ENCODE data around the gene AXIN1.
"Not testable (repeated sequence)": the region's sequence is repeated elsewhere in the genome, so short reads cannot be mapped to it uniquely, and the experiment has no call there.

Gene AXIN1

DNA sequence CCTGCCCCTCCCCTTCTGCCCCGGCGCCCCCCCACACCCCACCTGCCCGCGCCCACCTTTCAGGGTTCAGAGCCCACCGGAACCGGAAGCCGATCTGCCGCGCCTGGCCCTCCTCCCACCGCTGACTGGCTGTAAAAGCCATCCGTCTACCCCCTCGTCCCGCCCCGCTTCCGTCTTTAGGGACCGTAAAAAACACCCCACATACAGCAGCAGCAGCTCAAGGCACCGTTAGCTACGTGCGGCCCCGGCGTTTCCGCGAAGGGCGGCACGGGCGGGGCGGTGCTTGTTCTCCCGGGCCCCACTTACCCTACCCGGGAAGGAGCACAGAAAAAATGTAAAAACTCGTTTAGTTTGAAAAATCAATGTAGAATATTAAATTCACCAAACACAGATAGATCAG is 17.9 kb upstream of the AXIN1 start, which contains the start of gene MRPL28:
Gene MRPL28 (minus strand): TSS at position 96 of the 400 bp plus-strand sequence. CDS start 320 bp downstream, outside the sequence.
- DNase-seq: peak; percentile 87

DNA sequence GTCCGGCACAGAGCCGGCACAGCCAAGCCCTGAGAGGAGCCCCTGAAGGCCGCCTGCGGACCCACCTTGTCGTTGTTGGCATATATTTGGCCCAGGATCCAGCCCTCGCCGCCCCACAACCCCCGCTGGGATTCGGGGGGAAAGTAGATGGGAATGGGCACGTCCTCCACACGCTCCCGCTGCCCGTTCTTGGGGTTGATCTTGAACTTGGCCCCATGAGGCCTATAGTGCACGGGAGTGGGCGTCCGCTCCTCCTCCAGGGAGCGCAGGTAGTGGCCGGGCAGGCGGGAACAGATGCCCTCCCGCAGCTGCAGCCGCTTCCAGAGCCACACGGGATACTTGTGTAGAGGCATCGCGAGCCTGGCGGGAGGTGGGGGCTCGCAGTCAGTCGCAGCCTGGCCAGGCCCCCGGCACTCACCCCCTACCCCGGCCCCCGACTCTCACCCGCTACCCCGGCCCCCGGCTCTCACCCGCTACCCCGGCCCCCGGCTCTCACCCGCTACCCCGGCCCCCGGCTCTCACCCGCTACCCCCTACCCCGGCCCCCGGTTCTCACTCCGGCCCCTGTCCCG is 17.4 kb upstream of the AXIN1 start:
- no peak for DNase-seq

DNA sequence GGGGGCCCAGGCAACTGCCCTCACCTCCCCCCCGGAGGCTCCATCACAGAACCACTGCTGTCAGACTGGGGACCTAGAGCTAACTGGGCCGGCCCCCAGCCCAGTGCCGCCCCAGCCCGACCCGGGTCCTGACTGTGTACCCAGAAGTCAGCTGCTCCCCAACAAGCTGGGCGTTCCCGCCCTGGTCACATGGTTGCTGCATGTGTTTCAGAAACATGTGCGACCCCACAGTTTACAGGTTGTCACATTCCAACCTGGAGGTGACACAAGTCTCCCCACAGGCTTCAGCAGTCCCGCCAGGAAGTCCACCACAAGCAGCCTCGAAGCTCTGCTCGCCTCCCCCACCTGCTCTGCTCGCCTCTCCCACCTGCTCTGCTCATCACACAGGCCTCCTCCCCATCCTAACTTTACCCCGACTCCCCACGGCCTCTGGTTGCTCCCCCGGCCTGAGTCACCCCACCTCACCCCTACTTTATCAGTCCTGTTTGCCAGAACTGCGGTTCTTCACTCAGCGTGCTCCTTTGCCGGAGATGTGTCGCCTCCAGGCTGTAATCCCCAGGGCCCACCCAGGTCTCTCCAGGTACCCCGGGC is 16.8 kb upstream of the AXIN1 start:
- DNase-seq: no peak

DNA sequence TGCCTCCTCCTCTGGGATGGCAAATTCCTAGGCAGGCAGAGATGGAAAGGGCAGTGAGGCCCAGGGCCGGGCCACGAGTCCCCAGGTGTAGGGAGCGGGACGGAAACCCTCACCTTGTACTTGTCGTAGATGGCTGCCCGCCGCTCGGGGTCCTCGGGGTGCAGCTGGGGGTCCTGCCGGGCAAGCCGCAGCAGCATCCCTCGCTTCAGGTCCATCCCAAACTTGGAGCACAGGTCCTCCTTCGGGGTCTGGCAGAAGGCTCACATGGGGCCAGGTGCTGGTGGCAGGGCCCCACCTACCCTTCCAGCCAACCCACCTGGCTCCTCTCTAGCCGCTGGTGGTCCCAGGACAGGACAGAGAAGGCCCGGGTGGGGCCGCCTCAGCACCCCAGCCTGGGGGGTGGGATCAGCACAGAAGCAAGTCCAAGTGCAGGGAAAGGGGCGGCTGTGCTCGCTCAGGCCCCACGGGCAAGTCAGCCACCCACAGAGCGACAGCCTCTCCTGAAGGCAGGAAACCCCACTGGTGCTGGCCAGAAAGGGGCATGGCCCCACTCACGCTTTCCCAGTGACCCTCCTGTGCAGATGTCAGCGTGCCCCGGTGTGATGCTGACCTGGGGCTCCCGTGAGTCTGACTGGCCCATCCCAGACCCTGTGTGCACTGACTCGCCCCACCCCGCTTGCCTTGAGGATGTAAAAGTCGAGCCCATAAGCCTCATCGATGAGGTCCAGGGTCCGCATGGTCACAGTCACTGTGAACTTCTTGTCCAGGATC is 16.1 kb upstream of the AXIN1 start:
- DNase-seq: no peak

DNA sequence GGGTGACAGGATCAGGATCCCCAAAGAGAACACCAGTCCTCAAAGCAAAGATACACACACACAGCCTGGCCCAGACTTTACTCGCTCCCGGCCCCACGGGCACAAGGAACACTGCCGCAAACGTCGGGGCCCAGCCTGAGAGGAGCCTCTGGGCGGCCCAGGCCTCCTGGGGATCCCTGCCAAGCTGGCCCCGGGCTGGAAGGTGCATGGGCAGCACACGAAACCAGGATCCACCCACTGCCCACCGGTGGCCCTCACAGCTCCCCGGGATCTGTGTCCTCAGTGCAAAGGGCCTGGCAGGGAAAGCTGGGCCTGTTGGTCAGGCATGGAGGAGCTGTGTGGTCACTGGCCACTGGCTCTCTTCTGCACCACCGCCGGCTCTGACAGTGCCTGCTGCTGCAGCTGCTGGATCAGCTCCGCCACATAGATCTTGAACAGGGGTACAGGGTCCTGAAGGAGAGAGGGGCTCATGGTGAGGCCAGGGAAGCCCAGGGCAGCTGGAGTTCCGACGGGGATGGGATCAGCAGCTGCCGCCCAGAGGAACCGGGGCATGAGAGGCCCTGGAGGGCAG is 14.9 kb upstream of the AXIN1 start:
- no peak for DNase-seq

DNA sequence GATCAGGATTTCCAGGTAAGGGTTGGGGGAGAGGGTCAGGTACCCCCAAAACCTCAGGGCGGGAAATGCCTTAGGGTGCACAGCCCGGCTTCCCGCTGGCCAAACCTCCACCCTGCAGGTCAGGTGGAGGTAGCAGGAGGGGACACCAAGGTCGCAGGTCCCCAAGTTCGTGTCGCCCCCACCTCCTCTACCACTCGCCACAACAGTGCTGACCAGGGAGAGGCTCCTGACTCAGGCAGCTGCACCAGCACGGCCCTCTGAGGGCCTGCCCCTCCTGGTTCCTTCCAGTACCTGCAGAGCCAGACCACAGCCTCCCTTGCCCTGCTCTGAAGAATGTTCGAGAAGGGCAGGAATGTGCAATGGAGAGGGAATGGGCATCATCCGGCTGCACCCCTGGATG is 14.0 kb upstream of the AXIN1 start:
- DNase-seq: no peak

DNA sequence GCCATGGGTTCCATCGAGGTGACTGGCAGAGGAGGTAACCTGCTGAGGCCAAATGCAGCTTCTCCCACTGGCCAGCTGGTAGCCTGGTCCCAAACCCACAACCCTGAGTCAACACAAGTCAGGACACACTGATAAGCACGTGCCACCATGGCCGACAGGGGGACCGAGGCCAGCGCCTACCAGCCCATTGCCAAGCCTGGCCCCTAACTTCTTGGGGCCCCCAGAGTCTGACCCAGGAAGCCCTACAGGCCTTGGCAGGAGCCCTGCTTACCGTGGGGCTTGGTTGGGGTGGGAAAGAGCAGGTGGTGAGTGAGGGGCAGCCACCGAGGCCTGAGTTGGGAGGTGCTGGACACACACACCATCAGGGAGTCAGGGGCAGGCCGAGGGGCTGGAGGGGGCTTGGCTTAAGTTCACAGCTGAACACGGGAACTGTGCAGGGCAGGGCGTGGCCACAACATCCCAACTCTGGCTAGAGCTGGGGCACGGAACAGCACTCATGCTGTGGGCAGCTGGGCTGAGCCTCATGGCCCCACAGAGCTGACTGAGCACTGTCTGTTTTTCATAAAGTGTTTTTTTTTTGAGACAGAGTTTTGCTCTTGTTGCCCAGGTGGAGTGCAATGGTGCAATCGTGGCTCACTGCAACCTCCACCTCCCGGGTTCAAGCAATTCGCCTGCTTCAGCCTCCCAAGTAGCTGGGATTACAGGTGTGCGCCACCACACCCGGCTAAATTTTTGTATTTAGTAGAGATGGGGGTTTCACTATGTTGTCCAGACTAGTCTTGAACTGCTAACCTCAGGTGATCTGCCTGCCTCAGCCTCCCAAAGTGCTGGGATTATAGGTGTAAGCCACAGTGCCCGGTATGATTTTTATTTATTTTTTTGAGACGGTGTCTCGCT is 12.3 kb upstream of the AXIN1 start:
- DNase-seq: no peak

DNA sequence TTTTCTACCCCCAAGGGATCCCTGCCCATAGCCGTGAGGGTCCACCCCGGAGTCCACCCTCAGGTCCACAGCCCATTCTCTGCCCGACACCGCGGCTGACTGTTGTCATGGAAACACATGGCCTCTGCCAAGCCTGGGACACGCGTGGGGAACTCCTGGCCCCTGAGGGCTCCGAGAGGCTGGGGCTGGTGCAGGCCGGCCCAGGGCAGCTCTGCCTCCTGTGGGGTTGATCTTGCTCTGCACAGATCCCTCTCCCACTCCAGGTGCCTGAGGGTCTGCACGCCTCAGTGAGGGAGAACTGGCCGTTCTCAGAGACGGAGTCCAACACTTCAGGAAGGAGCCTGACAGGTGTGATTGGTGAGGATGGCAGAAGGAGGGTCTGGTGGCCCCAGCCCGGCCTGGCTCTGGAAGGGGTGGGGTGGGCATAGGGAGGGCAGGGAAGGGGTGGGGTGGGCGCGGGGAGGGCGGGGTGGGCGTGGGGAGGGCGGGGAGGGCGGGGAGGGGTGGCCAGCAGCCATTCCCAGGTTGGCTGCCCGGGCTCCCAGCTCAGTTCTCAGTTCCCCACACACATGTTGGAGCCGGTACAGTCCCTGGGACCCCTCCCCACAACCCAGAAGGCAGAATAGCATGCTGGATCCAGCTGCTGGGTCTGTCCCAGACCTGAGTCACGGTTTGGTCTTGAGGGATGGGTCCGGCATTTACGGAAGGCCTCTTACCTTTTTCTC is 11.4 kb upstream of the AXIN1 start:
- DNase-seq: no peak

DNA sequence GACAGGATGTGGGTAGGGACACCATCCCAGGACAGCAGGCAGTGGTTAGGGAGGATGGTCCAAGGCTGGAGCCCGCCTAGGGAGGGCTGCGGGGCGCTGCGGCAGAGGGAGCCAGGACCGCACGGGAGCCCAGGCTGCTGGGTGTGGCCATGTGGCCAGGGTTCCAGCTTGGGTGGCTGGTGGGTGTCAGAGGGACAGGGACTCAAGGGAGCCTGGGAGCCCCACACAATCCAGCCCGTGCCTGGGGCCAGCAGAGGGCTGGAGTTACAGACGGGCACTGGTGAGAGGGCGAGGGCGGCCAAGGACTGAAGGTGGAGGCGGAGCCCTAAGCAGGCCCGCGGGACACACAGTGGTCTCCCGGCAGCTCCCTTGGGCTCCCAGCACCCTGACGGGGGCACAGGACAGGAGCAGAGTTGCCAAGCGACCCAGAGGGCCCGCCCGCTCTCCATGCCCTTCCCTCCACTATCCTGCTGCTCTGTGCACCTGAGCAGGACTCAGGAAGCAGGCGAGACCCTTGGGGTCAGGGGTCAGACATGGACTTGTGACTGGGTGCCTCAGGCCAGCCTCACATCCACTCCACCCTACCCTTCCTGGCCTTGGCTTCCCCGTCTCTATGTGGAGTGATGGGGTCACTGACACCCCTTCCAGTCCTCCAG is 10.7 kb upstream of the AXIN1 start:
- DNase-seq: no peak

DNA sequence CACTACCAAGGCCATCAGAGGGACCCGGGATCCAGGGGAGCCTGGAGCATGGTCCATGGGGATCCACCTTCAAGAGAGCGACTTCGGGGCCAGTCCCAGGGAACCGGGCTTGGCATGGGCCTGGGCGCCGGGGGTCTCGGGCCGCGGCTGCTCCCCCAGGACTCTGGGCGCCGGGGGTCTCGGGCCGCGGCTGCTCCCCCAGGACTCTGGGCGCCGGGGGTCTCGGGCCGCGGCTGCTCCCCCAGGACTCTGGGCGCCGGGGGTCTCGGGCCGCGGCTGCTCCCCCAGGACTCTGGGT is 10.1 kb upstream of the AXIN1 start:
- DNase-seq: not testable (repeated sequence)

DNA sequence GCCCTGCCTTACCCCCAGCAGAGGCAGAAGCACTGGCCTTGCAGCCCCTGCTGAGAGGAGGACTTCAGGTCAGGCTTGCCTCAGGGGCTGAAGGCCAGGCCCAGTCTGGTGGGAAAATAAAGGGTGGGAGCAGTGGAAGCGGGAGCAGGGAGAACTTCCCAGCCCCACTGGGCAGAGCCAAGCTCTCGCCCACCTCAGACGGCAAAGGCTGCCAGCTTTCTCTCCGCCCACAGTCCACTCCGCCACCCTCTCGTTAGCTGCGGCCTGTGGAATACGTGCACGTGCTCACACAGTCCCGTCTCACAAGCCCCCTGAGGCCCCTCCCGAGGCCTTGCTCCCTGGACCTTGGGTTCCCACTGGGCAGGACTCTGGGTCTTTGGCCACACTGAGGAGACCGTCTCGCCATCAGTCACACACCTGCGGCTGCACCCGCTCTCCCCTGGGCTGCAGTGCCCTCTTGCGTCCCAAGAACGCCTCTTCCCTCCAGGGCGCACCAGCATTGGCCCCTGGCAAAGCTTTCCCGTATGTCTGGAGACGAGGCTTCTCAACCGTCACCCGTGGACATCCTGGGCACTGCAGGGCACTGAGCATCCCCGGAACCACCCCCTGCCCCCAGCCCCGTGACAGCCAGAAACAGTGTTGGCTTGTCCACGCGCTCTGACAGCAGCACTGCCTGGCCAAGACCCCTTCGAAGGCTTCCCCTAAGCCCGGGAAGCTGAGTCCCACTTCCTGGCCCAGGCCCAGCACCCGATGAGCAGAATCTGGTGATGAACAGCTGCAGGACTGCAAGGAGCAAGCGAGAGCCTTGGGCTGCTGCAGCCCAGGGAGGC is 9.6 kb upstream of the AXIN1 start:
- DNase-seq: peak; percentile 70

DNA sequence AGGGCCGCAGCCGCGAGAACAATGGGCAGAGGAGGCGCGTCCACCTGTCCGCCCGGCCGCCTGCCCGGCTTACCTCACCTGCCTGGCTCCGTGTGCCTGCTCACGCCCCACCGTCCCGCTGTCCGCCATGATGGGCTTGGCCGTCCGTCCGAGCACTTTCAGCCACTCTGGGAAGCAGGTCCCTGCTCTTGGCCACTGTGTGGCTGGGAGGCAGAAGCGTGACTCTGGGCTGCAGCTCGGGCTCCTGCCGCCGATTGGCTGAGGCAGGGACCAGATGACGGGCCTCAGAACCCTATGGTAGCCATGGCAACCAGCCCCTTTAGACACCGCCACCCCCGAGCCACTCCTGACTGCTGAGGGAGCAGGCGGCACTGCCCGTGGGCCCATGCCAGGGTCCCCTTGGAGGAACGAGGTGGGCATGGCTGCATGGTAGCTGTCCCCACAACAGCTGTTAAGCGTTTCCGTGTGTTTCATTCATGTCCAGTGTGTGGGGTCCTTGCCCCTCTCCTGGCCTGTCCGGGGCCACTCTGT is 8.9 kb upstream of the AXIN1 start:
- no peak for DNase-seq

DNA sequence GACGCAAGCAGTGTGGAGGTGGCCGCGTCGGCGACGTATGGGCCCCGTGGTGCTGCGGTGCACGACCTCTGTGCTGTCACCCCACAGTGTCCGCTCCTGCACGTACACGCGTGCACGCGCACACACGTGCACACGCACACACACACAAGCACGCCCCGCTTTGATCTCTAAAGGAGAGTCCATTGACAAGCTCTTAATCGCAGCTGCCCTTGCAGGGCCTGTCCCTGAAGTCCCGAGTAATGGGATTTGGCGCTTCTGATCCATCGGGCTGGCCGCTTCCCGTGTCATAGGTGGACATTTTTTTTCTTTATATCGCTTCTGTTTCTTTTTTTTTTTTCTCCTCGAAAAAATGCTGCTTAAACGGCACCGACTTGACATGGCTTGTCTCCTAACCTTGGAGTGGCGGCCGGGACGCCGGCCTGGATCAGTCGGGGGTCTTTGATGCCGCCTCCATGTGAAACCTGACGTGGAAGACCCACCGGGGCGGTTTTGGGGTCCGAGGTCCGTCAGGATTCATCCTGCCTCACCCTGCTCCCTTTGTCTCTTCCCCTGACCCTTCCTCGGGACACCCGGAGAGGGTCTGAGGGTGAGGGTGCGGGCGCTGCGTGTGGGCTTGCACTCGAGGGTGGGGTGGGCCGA is 8.3 kb upstream of the AXIN1 start:
- no peak for DNase-seq

DNA sequence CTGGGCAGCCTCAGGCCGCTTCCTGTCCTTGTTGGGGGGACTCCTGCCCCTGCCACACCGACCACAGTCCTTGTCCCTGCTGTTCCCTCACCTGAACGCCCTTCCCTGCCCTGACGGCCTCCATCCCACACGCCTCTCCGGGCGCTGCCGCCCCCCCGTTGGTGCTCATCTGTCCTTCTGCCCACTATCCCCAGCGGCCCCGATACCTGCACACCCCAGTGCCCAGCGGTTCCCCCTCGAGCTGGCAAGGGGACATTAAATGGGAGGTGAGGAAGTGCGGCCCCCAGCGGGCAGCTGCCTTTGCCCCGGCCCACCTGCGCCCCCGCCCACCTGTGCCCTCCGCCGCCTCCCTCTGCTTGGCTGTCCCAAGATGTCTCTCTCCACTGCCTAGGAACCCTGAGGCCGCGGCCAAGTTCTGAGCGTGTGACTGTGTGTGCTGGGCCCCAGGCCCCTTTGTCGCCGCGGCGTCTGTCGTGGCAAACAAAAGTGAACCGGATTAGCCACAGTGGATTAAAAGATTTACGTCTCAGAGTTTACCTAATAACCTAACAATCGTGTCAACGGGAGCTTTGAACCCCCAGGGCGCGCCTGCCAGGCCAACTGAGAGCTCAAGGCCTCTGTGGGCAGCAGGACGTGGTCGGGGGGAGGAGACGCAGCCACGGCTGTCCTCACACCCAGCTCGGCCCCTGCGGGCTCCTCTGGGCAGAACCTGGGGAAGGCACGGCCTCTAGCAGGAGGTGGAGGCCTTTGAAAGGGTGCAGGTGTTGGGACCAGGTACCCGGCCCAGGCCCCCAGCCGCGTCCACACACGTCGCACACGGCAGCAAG is 7.6 kb upstream of the AXIN1 start:
- no peak for DNase-seq

DNA sequence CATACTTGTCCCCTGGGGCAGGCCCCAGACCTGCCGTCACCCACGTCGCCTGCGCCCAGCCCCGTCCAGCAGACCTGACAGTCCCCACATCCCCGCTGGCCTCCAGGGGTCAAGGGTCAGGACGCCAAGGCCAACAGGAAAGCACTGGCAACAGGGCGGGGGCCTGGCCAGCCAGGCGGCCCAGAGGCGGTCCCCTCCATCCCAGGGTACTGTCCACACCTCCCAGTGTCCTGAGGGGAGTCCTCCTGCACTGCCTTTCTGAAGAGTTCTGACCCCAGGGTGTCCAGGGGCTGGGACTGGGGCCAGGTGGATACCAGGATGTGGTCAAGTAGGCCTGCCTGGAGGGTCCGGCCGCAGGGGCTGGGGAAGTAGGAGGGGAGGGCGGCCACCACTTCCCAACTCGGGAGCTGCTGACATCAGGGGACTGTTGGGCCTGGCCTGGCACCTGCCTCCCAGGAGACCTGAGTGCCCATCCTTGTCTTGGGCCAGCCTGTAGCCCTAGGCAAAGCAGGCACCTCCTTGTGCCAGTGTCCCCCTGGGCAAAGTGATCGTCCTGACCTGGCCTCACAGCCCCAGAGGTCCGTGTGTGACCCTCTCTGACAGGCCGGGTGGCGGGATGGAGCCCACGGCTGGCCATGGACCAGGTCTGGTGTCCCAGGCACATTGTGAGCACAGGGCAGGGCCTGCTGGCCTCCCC is 6.7 kb upstream of the AXIN1 start:
- no peak for DNase-seq

DNA sequence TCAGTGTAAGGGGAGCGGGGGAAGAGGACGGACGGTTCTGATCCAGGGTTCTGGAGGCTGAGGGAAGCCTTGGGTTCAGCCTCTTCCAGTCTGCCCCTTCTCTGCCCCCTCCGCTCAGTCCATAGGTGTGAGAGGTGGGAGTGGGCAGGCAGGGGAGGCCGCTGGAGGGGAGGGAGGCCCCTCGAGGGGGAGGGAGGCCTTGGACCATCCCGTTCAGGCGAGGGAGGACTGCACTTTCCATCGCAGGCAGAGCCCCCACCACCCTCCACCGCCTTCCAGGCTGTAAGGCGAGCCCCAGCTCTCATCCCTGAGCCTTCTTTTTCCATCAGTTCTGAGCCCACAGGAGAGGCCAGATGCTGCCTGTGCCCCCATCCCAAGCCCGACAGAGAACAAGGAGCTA is 4.2 kb upstream of the AXIN1 start:
- DNase-seq: no peak

DNA sequence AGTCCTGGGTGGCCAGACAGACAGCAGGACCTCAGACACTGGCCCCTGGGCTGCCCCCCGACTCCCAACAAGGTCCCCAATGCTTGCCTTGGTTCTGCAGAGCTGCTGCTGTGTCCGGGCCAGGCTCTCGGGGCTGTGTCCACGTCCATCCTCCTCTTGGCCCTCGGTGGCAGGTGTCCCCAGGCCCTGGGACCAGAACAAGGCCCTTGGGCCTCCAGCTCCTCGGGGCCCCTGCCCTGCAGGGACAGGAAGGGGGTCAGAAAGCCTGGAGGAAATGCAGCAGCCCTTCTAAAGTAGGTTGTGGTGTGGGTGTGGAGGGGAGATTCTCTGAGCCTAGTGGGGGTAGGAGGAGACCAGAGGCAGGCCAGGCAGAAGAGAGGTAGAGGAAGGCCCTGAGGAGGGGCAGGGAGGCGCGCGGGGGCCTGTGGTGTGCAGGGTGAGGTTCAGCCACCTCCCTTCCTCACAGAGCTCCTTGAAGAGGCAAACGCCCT is 2.5 kb upstream of the AXIN1 start:
- peak; percentile 55 for DNase-seq

DNA sequence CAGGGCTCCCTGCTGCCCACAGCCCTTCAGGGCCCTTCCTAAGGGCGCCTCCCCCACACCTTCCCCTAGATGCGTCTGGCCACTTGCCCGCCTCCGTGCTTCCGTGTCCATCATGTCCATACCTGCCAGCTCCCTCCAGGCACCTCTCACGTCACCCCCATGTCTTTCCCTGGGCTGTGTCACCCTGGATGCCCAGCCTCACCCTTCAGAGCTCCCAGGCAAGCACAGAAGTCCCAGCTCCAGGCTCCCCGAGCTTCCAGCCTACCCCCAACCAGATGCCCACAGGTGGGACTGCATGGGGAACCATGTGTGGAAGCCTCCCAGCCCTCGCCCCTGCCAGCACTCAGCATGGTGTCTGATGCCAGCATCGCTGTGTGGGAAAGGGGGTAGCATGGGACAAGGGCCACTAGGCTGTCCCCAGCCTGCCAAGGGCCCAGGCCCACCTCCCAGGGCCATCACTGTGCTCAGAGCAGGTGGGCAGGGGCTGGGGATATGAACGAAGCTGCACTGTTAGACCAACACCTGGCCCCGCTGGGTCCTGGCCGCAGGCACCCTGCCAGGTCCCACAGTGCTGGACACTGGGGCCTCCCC is 1.9 kb upstream of the AXIN1 start:
- no peak for DNase-seq
